Esophagus muscularis mucosa (tissue), 4 donors: ENCODE measurements around the gene DDI2.

Experiments used
- EP300 ChIP-seq: sonication (generic); formaldehyde crosslinking; IDR thresholded peaks from one replicate; pipeline ENCODE4 v1.6.1; 2017; ENCODE audit warnings: antibody characterized with exemption
- POLR2AphosphoS5 ChIP-seq, 2 donors: sonication (generic); formaldehyde crosslinking; IDR thresholded peaks; one replicate each; pipeline ENCODE4 v1.6.1; 2017; ENCODE audit warnings: antibody characterized with exemption in 2 of 2
- TF ChIP-seq, protein P1 (sequence below), 3 experiments: fragments of 200-600 bp in 2 of 3; fragments of 450-650 bp in 1 of 3; sonication (generic) in 2 of 3; IDR thresholded peaks; one replicate each; pipeline ENCODE4 v1.5.1; 2017 to 2019; ENCODE audit warnings: antibody characterized with exemption in 3 of 3, mild to moderate bottlenecking in 2 of 3, moderate library complexity in 1 of 3

DNA sequence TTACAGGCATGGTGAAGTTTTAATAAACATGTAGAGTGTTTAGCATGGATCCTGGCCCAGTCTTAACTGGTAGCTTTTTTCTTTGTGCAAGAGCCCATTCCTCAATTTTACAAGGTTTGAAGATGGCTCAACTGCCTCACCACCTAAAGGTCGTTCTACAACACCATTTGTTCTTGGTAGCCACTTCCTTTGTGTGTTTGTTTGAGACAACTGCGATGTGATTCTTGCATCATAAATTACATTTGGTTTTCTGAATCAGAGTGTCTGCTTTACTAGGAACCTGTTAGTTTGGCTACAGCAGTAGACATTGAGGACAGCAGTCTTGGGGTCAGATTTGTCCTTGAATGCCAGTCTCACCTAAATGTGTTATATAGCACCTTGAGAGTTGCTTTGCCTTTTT is 70.2 kb downstream of the DDI2 start:
- no peak for TF ChIP-seq POLR2AphosphoS5 (IDR thresholded peaks at IDR 0.05)
- TF ChIP-seq, protein P1, sequence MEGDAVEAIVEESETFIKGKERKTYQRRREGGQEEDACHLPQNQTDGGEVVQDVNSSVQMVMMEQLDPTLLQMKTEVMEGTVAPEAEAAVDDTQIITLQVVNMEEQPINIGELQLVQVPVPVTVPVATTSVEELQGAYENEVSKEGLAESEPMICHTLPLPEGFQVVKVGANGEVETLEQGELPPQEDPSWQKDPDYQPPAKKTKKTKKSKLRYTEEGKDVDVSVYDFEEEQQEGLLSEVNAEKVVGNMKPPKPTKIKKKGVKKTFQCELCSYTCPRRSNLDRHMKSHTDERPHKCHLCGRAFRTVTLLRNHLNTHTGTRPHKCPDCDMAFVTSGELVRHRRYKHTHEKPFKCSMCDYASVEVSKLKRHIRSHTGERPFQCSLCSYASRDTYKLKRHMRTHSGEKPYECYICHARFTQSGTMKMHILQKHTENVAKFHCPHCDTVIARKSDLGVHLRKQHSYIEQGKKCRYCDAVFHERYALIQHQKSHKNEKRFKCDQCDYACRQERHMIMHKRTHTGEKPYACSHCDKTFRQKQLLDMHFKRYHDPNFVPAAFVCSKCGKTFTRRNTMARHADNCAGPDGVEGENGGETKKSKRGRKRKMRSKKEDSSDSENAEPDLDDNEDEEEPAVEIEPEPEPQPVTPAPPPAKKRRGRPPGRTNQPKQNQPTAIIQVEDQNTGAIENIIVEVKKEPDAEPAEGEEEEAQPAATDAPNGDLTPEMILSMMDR (IDR thresholded peaks at IDR 0.05) = no peak
- TF ChIP-seq EP300 = no peak
